C4-2B (cell line): ENCODE results near the gene DIO1.

Experiments
- CTCF ChIP-seq: fragments of 450-650 bp; conservative IDR thresholded peaks from 2 replicates; pipeline ENCODE4 v1.5.1; 2017; ENCODE audit warnings: mild to moderate bottlenecking
- ZFX ChIP-seq: fragments of 450-650 bp; IDR thresholded peaks from 2 replicates; pipeline ENCODE4 v1.6.1; 2017

- TF ChIP-seq CTCF (no peak), ZFX (no peak)
These were observed 8.5 kb downstream of the DIO1 start for GRCh38 chr1:53902235-53903138.
